Keratinocyte (primary cell): Measurements from ENCODE around the gene FAM13B. TPM values are rescaled to one million over a fixed set of nuclear protein-coding genes. Genes with fewer than 3 reads are reported as not detected.

Experiments
- DNase-seq: peaks from one replicate; pipeline ENCODE4 v3.0.0-alpha.2; 2011; ENCODE audit warnings: low read depth, missing footprints, low spot score
- FAIRE-seq: peaks from 2 replicates; lab custom pipeline; 2011; peaks lifted over from hg19 to GRCh38; lab: Jason Lieb, UNC
- H2AFZ ChIP-seq: 2 replicates; pipeline ENCODE4 v1.6.0; 2012; ENCODE audit warnings: low read length, control low read depth, inconsistent platforms; ENCODE audit not compliant: control insufficient read depth
- H3K27ac ChIP-seq: 2 replicates; pipeline ENCODE4 v1.5.1; 2011; ENCODE audit warnings: low read length; ENCODE audit not compliant: control insufficient read depth, insufficient read depth
- H3K27me3 ChIP-seq: 3 replicates; pipeline ENCODE4 v1.6.0; 2011; ENCODE audit warnings: low read length; ENCODE audit not compliant: control insufficient read depth, insufficient read depth; ENCODE audit errors: extremely low read depth
- H3K36me3 ChIP-seq, 2 experiments: 2 replicates in 1 of 2; 3 replicates in 1 of 2; pipeline ENCODE4 v1.5.1; 2011; ENCODE audit warnings: low read length in 2 of 2, mild to moderate bottlenecking in 1 of 2; ENCODE audit not compliant: control insufficient read depth in 2 of 2, insufficient read depth in 2 of 2; ENCODE audit errors: extremely low read depth in 1 of 2
- H3K4me1 ChIP-seq: 3 replicates; pipeline ENCODE4 v1.5.1; 2011; ENCODE audit warnings: low read length; ENCODE audit not compliant: control insufficient read depth, insufficient read depth; ENCODE audit errors: extremely low read depth
- H3K4me2 ChIP-seq: 3 replicates; pipeline ENCODE4 v1.6.0; 2011; ENCODE audit warnings: low read depth, low read length; ENCODE audit not compliant: control insufficient read depth, insufficient read depth; ENCODE audit errors: extremely low read depth
- H3K4me3 ChIP-seq, 3 experiments: fragments of 200-600 bp in 1 of 3; sonication (generic) in 1 of 3; 2 replicates in 2 of 3; 3 replicates in 1 of 3; pipeline ENCODE4 v1.5.1; 2011 to 2016; ENCODE audit warnings: low read length in 3 of 3, mild to moderate bottlenecking in 3 of 3, control low read depth in 2 of 3, inconsistent platforms in 1 of 3, low read depth in 1 of 3, mixed read lengths in 1 of 3, mixed run types in 1 of 3, moderate library complexity in 1 of 3; ENCODE audit not compliant: control insufficient read depth in 2 of 3, insufficient read depth in 2 of 3; ENCODE audit errors: extremely low read depth in 1 of 3
- H3K79me2 ChIP-seq: 2 replicates; pipeline ENCODE4 v1.6.0; 2012; ENCODE audit warnings: low read length; ENCODE audit not compliant: control insufficient read depth, insufficient read depth
- H3K9ac ChIP-seq: 3 replicates; pipeline ENCODE4 v1.6.0; 2011; ENCODE audit warnings: low read length; ENCODE audit not compliant: control insufficient read depth, insufficient read depth; ENCODE audit errors: extremely low read depth
- H3K9me1 ChIP-seq: 3 replicates; pipeline ENCODE4 v1.6.0; 2011; ENCODE audit warnings: low read length; ENCODE audit not compliant: control insufficient read depth, insufficient read depth; ENCODE audit errors: extremely low read depth
- H3K9me3 ChIP-seq: 2 replicates; pipeline ENCODE4 v1.5.1; 2012; ENCODE audit warnings: low read depth, low read length; ENCODE audit not compliant: control insufficient read depth
- H4K20me1 ChIP-seq: 3 replicates; pipeline ENCODE4 v1.6.0; 2011; ENCODE audit warnings: low read length; ENCODE audit not compliant: control insufficient read depth, insufficient read depth; ENCODE audit errors: extremely low read depth
- EZH2 ChIP-seq: IDR thresholded peaks from one replicate; pipeline ENCODE4 v1.6.1; 2012; ENCODE audit warnings: inconsistent platforms, mild to moderate bottlenecking, low read length, moderate library complexity
- dilution Hi-C: fragments of 300-500 bp; cut with MboI; formaldehyde crosslinking; loops from one replicate; pipeline ENCODE4 v1.7.0; 2020; ENCODE audit warnings: low sequenced_read_pairs; ENCODE audit not compliant: extremely low pct_ligation_motif_present
- polyA plus RNA-seq, 5 experiments: library from polyadenylated mRNA; depleted of rRNA in 3 of 5; stranded (reverse) in 3 of 5; stranded (forward) in 1 of 5; unstranded in 1 of 5; fragments of >200 nt; gene quantifications; 1 replicate in 1 of 5; 2 replicates in 3 of 5; 3 replicates in 1 of 5; pipeline versions ENCODE4 v1.2.1 to v1.2.3, GENCODE V29; 2011 to 2012; ENCODE audit warnings: missing spikeins in 2 of 5, low read depth in 1 of 5, low replicate concordance in 1 of 5
- TF ChIP-seq, protein P1 (sequence below), 3 experiments: IDR thresholded peaks in 1 of 3; conservative IDR thresholded peaks in 1 of 3; optimal IDR thresholded peaks in 1 of 3; 2 replicates in 2 of 3; 3 replicates in 1 of 3; pipeline versions ENCODE3 to v1.5.1; 2011; ENCODE audit warnings: low read length in 3 of 3, mild to moderate bottlenecking in 3 of 3, moderate library complexity in 2 of 3, control low read depth in 1 of 3, inconsistent platforms in 1 of 3; ENCODE audit not compliant: insufficient read depth in 2 of 3; ENCODE audit errors: extremely low read depth in 1 of 3

Gene FAM13B
- polyA plus RNA-seq, 1 donor (not counting 4 experiments of a cell fraction or from before 2014, with no cell fraction given) = 12.9 TPM

GRCh38 chr5:138033907-138034306, 1.0 kb upstream of the FAM13B start:
- Histone ChIP-seq H3K9me1 (no peaks in the 10 kb centered on the region), H3K27ac (peak overlapping the region; percentile 92), H3K79me2 (peaks cover 36% of the 10 kb centered on the region), H3K36me3 (no peaks in the 10 kb centered on the region), H3K9ac (peak overlapping the region; percentile 91), H3K27me3 (no peaks in the 10 kb centered on the region), H2AFZ (peak overlapping the region; percentile 93), H4K20me1 (peaks cover 4% of the 10 kb centered on the region), H3K4me3 (peak overlapping the region in 2 of 3 experiments; percentile 85 to 94), H3K4me2 (peak overlapping the region; percentile 86), H3K9me3 (no peaks in the 10 kb centered on the region), H3K4me1 (peaks cover 29% of the 10 kb centered on the region)
- no peak for DNase-seq
- dilution Hi-C loops = no loop called here
- no peak for TF ChIP-seq EZH2
- TF ChIP-seq, protein P1, sequence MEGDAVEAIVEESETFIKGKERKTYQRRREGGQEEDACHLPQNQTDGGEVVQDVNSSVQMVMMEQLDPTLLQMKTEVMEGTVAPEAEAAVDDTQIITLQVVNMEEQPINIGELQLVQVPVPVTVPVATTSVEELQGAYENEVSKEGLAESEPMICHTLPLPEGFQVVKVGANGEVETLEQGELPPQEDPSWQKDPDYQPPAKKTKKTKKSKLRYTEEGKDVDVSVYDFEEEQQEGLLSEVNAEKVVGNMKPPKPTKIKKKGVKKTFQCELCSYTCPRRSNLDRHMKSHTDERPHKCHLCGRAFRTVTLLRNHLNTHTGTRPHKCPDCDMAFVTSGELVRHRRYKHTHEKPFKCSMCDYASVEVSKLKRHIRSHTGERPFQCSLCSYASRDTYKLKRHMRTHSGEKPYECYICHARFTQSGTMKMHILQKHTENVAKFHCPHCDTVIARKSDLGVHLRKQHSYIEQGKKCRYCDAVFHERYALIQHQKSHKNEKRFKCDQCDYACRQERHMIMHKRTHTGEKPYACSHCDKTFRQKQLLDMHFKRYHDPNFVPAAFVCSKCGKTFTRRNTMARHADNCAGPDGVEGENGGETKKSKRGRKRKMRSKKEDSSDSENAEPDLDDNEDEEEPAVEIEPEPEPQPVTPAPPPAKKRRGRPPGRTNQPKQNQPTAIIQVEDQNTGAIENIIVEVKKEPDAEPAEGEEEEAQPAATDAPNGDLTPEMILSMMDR (optimal IDR thresholded peaks at IDR 0.05 in 1 of 3, IDR thresholded peaks at IDR 0.05 in 1 of 3, conservative IDR thresholded peaks at IDR 0.05 in 1 of 3; ENCODE audit: extremely low read depth in 1 of 3, insufficient read depth in 2 of 3, low read length in 3 of 3) = no peak
- FAIRE-seq = no peak

DNA sequence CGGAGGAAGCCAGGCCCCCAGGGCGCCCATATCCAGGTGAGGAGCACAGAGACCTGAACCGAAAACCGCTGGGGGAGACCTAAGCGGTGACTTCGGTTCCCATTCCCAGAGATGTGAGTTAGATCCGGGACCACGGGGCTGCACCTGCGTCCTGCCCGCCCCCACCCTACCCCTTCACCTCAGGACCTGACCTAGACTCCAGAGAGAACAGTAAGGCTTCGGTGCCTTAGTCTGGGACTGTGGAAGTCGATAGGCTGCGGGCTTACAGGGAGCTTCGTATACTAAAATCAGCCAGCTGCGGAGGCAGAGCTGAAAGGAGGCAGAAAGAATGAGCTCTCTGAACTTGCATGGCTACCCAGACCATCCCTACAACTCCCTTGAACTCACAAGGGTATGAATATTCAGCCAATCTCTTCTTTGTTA, 518 bp upstream of the FAM13B start:
- FAIRE-seq = no peak
- Histone ChIP-seq H3K9me3 (no peaks in the 10 kb centered on the region), H3K4me1 (peaks cover 29% of the 10 kb centered on the region), H2AFZ (peak overlapping the region; percentile 93), H3K4me2 (peak overlapping the region; percentile 86), H3K36me3 (no peaks in the 10 kb centered on the region), H3K79me2 (peaks cover 41% of the 10 kb centered on the region), H3K27me3 (no peaks in the 10 kb centered on the region), H3K27ac (peak overlapping the region; percentile 92), H3K9ac (peak overlapping the region; percentile 91), H4K20me1 (peaks cover 4% of the 10 kb centered on the region), H3K9me1 (no peaks in the 10 kb centered on the region), H3K4me3 (peak overlapping the region; percentile 70 to 94 (median 85))
- no peak for TF ChIP-seq EZH2
- TF ChIP-seq, protein P1 (optimal IDR thresholded peaks at IDR 0.05 in 1 of 3, IDR thresholded peaks at IDR 0.05 in 1 of 3, conservative IDR thresholded peaks at IDR 0.05 in 1 of 3; ENCODE audit: extremely low read depth in 1 of 3, insufficient read depth in 2 of 3, low read length in 3 of 3) = no peak
- no peak for DNase-seq
- dilution Hi-C loops = no loop called here
